Stomach smooth muscle (tissue), 2 donors: ENCODE results near the gene ADGRL3.

Experiments used
- H3K27ac ChIP-seq: one replicate; pipeline ENCODE4 v1.7.0; 2013; ENCODE audit warnings: mild to moderate bottlenecking, low read length, inconsistent platforms
- H3K27me3 ChIP-seq, 2 donors: one replicate each; pipeline ENCODE4 v1.7.0; 2013; ENCODE audit warnings: low read length in 2 of 2; ENCODE audit not compliant: insufficient read depth in 2 of 2, control insufficient read depth in 1 of 2
- H3K36me3 ChIP-seq, 2 donors: one replicate each; pipeline ENCODE4 v1.7.0; 2013; ENCODE audit warnings: low read length in 2 of 2; ENCODE audit not compliant: control insufficient read depth in 2 of 2, insufficient read depth in 2 of 2
- H3K4me1 ChIP-seq: one replicate; pipeline ENCODE4 v1.7.0; 2013; ENCODE audit warnings: low read length; ENCODE audit not compliant: control insufficient read depth, insufficient read depth
- H3K4me3 ChIP-seq, 2 donors: one replicate each; pipeline ENCODE4 v1.7.0; 2013; ENCODE audit warnings: low read length in 2 of 2
- H3K9ac ChIP-seq, 2 donors: one replicate each; pipeline ENCODE4 v1.7.0; 2013; ENCODE audit warnings: low read length in 2 of 2, mild to moderate bottlenecking in 1 of 2
- H3K9me3 ChIP-seq, 2 donors: one replicate each; pipeline ENCODE4 v1.7.0; 2013; ENCODE audit warnings: low read length in 2 of 2; ENCODE audit not compliant: control insufficient read depth in 2 of 2
- donor health status: healthy.
- donor health status: Pancreatic carcinoma.

Gene ADGRL3

GRCh38 chr4:62028745-62029144 lies 828.6 kb downstream of the ADGRL3 start:
- Histone ChIP-seq H3K27me3 (no peaks in the 10 kb centered on the region), H3K4me3 (no peak overlapping the region), H3K9me3 (no peaks in the 10 kb centered on the region), H3K36me3 (no peaks in the 10 kb centered on the region), H3K9ac (no peak overlapping the region), H3K27ac (no peak overlapping the region), H3K4me1 (no peaks in the 10 kb centered on the region)

- Histone ChIP-seq H3K9me3 (no peaks in the 10 kb centered on the region), H3K4me3 (no peak overlapping the region), H3K27ac (no peak overlapping the region), H3K27me3 (no peaks in the 10 kb centered on the region), H3K4me1 (no peaks in the 10 kb centered on the region), H3K36me3 (no peaks in the 10 kb centered on the region), H3K9ac (no peak overlapping the region)
Observed at GRCh38 chr4:62030958-62031357, 830.8 kb downstream of the ADGRL3 start.

GRCh38 chr4:62037571-62037970 lies 837.4 kb downstream of the ADGRL3 start:
- Histone ChIP-seq H3K9me3 (no peaks in the 10 kb centered on the region), H3K9ac (no peak overlapping the region), H3K36me3 (no peaks in the 10 kb centered on the region), H3K27me3 (no peaks in the 10 kb centered on the region), H3K4me1 (no peaks in the 10 kb centered on the region), H3K27ac (no peak overlapping the region), H3K4me3 (no peak overlapping the region)

- H3K9ac ChIP-seq = no peak overlapping the region
- no peaks in the 10 kb centered on the region for H3K27me3 ChIP-seq
- H3K36me3 ChIP-seq = no peaks in the 10 kb centered on the region
- no peaks in the 10 kb centered on the region for H3K9me3 ChIP-seq
- H3K4me3 ChIP-seq = no peak overlapping the region
- H3K27ac ChIP-seq = no peak overlapping the region
- H3K4me1 ChIP-seq = no peaks in the 10 kb centered on the region
Observed at GRCh38 chr4:62051332-62051731, 851.2 kb downstream of the ADGRL3 start.

- Histone ChIP-seq H3K27ac (no peak overlapping the region), H3K4me3 (no peak overlapping the region), H3K4me1 (no peaks in the 10 kb centered on the region), H3K27me3 (no peaks in the 10 kb centered on the region), H3K9me3 (no peaks in the 10 kb centered on the region), H3K9ac (no peak overlapping the region), H3K36me3 (no peaks in the 10 kb centered on the region)
Observed at GRCh38 chr4:62053974-62054373, 853.8 kb downstream of the ADGRL3 start.

- Histone ChIP-seq H3K9ac (no peak overlapping the region), H3K4me3 (no peak overlapping the region), H3K27me3 (no peaks in the 10 kb centered on the region), H3K36me3 (no peaks in the 10 kb centered on the region), H3K9me3 (no peaks in the 10 kb centered on the region), H3K27ac (no peak overlapping the region), H3K4me1 (no peaks in the 10 kb centered on the region)
Observed at GRCh38 chr4:62057031-62057430, 856.9 kb downstream of the ADGRL3 start.

- no peak overlapping the region for H3K4me3 ChIP-seq
- H3K4me1 ChIP-seq = no peaks in the 10 kb centered on the region
- no peaks in the 10 kb centered on the region for H3K27me3 ChIP-seq
- no peaks in the 10 kb centered on the region for H3K9me3 ChIP-seq
- H3K9ac ChIP-seq = no peak overlapping the region
- H3K27ac ChIP-seq = no peak overlapping the region
- no peaks in the 10 kb centered on the region for H3K36me3 ChIP-seq
Observed at GRCh38 chr4:62058571-62058970, 858.4 kb downstream of the ADGRL3 start.

- H3K27ac ChIP-seq = no peak overlapping the region
- no peak overlapping the region for H3K9ac ChIP-seq
- H3K9me3 ChIP-seq = no peaks in the 10 kb centered on the region
- H3K36me3 ChIP-seq = no peaks in the 10 kb centered on the region
- no peak overlapping the region for H3K4me3 ChIP-seq
- no peaks in the 10 kb centered on the region for H3K27me3 ChIP-seq
- no peaks in the 10 kb centered on the region for H3K4me1 ChIP-seq
Observed at GRCh38 chr4:62070291-62070852, 870.2 kb downstream of the ADGRL3 start.

GRCh38 chr4:62075089-62075488 lies 875.0 kb downstream of the ADGRL3 start:
- Histone ChIP-seq H3K27ac (no peak overlapping the region), H3K36me3 (no peaks in the 10 kb centered on the region), H3K27me3 (no peaks in the 10 kb centered on the region), H3K4me1 (no peaks in the 10 kb centered on the region), H3K4me3 (no peak overlapping the region), H3K9me3 (no peaks in the 10 kb centered on the region), H3K9ac (no peak overlapping the region)

GRCh38 chr4:62075521-62075920 lies 875.4 kb downstream of the ADGRL3 start:
- no peaks in the 10 kb centered on the region for H3K9me3 ChIP-seq
- H3K36me3 ChIP-seq = no peaks in the 10 kb centered on the region
- H3K4me3 ChIP-seq = no peak overlapping the region
- no peak overlapping the region for H3K9ac ChIP-seq
- H3K27ac ChIP-seq = no peak overlapping the region
- no peaks in the 10 kb centered on the region for H3K4me1 ChIP-seq
- H3K27me3 ChIP-seq = no peaks in the 10 kb centered on the region

GRCh38 chr4:62077406-62077805 lies 877.3 kb downstream of the ADGRL3 start:
- no peaks in the 10 kb centered on the region for H3K4me1 ChIP-seq
- no peaks in the 10 kb centered on the region for H3K9me3 ChIP-seq
- H3K4me3 ChIP-seq = no peak overlapping the region
- no peak overlapping the region for H3K27ac ChIP-seq
- no peaks in the 10 kb centered on the region for H3K27me3 ChIP-seq
- H3K9ac ChIP-seq = no peak overlapping the region
- H3K36me3 ChIP-seq = no peaks in the 10 kb centered on the region
